Caco-2 (cell line): Measurements from ENCODE around the gene SV2C. TPM values are rescaled to one million over a fixed set of nuclear protein-coding genes. Genes with fewer than 3 reads are reported as not detected.

Experiments
- BruUV-seq: library from RNA; stranded (reverse); fragments of 400-500 nt; replicated peaks from 2 replicates; lab custom pipeline; 2021; lab: Mats Ljungman, UMichigan
- CTCF ChIA-PET: fragments of 300-600 bp; sonication (Branson Sonifier 250); formaldehyde crosslinking; loops from one replicate; lab custom pipeline; 2022; ENCODE audit warnings: antibody characterized with exemption; lab: Charles Lee
- POLR2A ChIA-PET: fragments of 300-600 bp; sonication (Branson Sonifier 250); formaldehyde crosslinking; loops from one replicate; lab custom pipeline; 2022; ENCODE audit warnings: antibody characterized with exemption; lab: Charles Lee
- DNase-seq, 2 experiments: peaks; one replicate each; pipeline versions ENCODE4 v3.0.0 to v3.0.0-alpha.2; 2020 to 2022
- H3K27me3 ChIP-seq: replicated peaks from 2 replicates; pipeline ENCODE4 v1.6.0; 2011; ENCODE audit warnings: low read length; ENCODE audit not compliant: control insufficient read depth, insufficient read depth
- H3K36me3 ChIP-seq: 2 replicates; pipeline ENCODE4 v1.5.1; 2011; ENCODE audit warnings: low read length; ENCODE audit not compliant: control insufficient read depth, insufficient read depth
- H3K4me1 ChIP-seq: fragments of 250-450 bp; sonication (Bioruptor Pico); 2 replicates; pipeline ENCODE4 v1.5.1; 2020; ENCODE audit warnings: mild to moderate bottlenecking
- H3K4me3 ChIP-seq: 2 replicates; pipeline ENCODE4 v1.5.1; 2011; ENCODE audit warnings: low read depth, mild to moderate bottlenecking, control low read depth, low read length
- H3K9me3 ChIP-seq: fragments of 250-450 bp; sonication (Bioruptor Pico); 2 replicates; pipeline ENCODE4 v1.5.1; 2020; ENCODE audit warnings: mild to moderate bottlenecking, moderate library complexity
- H3K27ac Mint-ChIP-seq: one replicate; pipeline ENCODE4 v1.8.0; 2022; ENCODE audit warnings: mixed read lengths; ENCODE audit not compliant: unreplicated experiment
- H3K27me3 Mint-ChIP-seq: one replicate; pipeline ENCODE4 v1.8.0; 2022; ENCODE audit warnings: mixed read lengths; ENCODE audit not compliant: insufficient read depth, unreplicated experiment
- H3K36me3 Mint-ChIP-seq: one replicate; pipeline ENCODE4 v1.8.0; 2022; ENCODE audit warnings: mild to moderate bottlenecking, mixed read lengths; ENCODE audit not compliant: insufficient read depth, unreplicated experiment
- H3K4me1 Mint-ChIP-seq: one replicate; pipeline ENCODE4 v1.8.0; 2022; ENCODE audit warnings: low read depth, mixed read lengths; ENCODE audit not compliant: unreplicated experiment
- H3K4me3 Mint-ChIP-seq: one replicate; pipeline ENCODE4 v1.8.0; 2022; ENCODE audit warnings: mild to moderate bottlenecking, moderate library complexity, mixed read lengths; ENCODE audit not compliant: unreplicated experiment
- H3K9me3 Mint-ChIP-seq: one replicate; pipeline ENCODE4 v1.8.0; 2022; ENCODE audit warnings: mixed read lengths; ENCODE audit not compliant: unreplicated experiment
- intact Hi-C: fragments of 100-400 bp; cut with micrococcal nuclease; formaldehyde crosslinking; loops from one replicate; pipeline ENCODE4 v1.10.0; 2022; ENCODE audit not compliant: unreplicated experiment
- total RNA-seq: library from RNA; stranded (reverse); gene quantifications from 2 replicates; pipeline ENCODE4 v1.2.3, GENCODE V29; 2022
- TF ChIP-seq, protein P1 (sequence below), 2 experiments: fragments of 200-600 bp in 1 of 2; IDR thresholded peaks; 1 replicate in 1 of 2; 2 replicates in 1 of 2; pipeline versions ENCODE4 v1.5.1 to v1.8.0; 2011 to 2022; ENCODE audit warnings: antibody characterized with exemption in 1 of 2, control low read depth in 1 of 2, inconsistent platforms in 1 of 2, low read depth in 1 of 2, low read length in 1 of 2, mild to moderate bottlenecking in 1 of 2, moderate library complexity in 1 of 2; ENCODE audit not compliant: insufficient read depth in 1 of 2, severe bottlenecking in 1 of 2, unreplicated experiment in 1 of 2

The SV2C gene
- total RNA-seq, 1 experiment from 2014 or later: not detected

GRCh38 chr5:76305269-76305668 is 222.1 kb downstream of the SV2C start:
- ChIA-PET CTCF (no interaction called here), POLR2A (no interaction called here)
- Histone ChIP-seq H3K27me3 (no peaks in the 10 kb centered on the region), H3K9me3 (peaks cover 4% of the 10 kb centered on the region; the same call in 1 of the 2 replicates), H3K4me3 (no peak overlapping the region), H3K36me3 (no peaks in the 10 kb centered on the region), H3K4me1 (no peaks in the 10 kb centered on the region)
- DNase-seq: no peak
- H3K27ac Mint-ChIP-seq: no peak overlapping the region
- peaks cover 6% of the 10 kb centered on the region for H3K4me1 Mint-ChIP-seq
- no peaks in the 10 kb centered on the region for H3K36me3 Mint-ChIP-seq
- H3K9me3 Mint-ChIP-seq: no peaks in the 10 kb centered on the region
- TF ChIP-seq, protein P1, sequence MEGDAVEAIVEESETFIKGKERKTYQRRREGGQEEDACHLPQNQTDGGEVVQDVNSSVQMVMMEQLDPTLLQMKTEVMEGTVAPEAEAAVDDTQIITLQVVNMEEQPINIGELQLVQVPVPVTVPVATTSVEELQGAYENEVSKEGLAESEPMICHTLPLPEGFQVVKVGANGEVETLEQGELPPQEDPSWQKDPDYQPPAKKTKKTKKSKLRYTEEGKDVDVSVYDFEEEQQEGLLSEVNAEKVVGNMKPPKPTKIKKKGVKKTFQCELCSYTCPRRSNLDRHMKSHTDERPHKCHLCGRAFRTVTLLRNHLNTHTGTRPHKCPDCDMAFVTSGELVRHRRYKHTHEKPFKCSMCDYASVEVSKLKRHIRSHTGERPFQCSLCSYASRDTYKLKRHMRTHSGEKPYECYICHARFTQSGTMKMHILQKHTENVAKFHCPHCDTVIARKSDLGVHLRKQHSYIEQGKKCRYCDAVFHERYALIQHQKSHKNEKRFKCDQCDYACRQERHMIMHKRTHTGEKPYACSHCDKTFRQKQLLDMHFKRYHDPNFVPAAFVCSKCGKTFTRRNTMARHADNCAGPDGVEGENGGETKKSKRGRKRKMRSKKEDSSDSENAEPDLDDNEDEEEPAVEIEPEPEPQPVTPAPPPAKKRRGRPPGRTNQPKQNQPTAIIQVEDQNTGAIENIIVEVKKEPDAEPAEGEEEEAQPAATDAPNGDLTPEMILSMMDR (IDR thresholded peaks at IDR 0.05; ENCODE audit: insufficient read depth in 1 of 2, low read depth in 1 of 2, low read length in 1 of 2, severe bottlenecking in 1 of 2, unreplicated experiment in 1 of 2): no peak
- no peaks in the 10 kb centered on the region for H3K27me3 Mint-ChIP-seq
- no TSS peak for BruUV-seq
- intact Hi-C loops: no loop called here
- no peak overlapping the region for H3K4me3 Mint-ChIP-seq

DNA sequence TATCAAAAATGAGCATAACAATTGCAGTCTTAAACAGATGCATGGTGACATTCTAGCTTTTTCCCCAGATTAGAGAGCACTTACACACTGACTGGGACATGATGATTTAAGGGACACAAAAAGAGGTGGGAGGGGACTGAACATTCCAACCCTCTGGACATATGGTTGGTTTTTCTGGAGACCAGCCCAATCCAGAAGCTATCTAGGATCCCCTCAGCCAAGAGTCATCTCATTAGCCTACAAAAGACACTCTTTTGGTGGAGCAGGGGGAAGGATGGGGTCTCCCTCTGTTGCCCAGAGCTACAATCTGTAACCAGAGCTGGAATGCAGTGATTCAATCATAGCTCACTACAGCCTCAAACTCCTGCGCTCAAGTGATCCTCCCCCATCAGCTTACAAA is 222.6 kb downstream of the SV2C start:
- Histone ChIP-seq H3K9me3 (peaks cover 4% of the 10 kb centered on the region; the same call in 1 of the 2 replicates), H3K27me3 (no peaks in the 10 kb centered on the region), H3K4me3 (no peak overlapping the region), H3K36me3 (no peaks in the 10 kb centered on the region), H3K4me1 (no peaks in the 10 kb centered on the region)
- Mint-ChIP-seq H3K9me3 (no peaks in the 10 kb centered on the region), H3K4me3 (no peak overlapping the region), H3K27me3 (no peaks in the 10 kb centered on the region), H3K36me3 (no peaks in the 10 kb centered on the region), H3K4me1 (peaks cover 6% of the 10 kb centered on the region), H3K27ac (no peak overlapping the region)
- ChIA-PET CTCF (no interaction called here), POLR2A (no interaction called here)
- TF ChIP-seq, protein P1 (IDR thresholded peaks at IDR 0.05; ENCODE audit: insufficient read depth in 1 of 2, low read depth in 1 of 2, low read length in 1 of 2, severe bottlenecking in 1 of 2, unreplicated experiment in 1 of 2): no peak
- intact Hi-C loops: no loop called here
- DNase-seq: no peak
- no TSS peak for BruUV-seq

DNA sequence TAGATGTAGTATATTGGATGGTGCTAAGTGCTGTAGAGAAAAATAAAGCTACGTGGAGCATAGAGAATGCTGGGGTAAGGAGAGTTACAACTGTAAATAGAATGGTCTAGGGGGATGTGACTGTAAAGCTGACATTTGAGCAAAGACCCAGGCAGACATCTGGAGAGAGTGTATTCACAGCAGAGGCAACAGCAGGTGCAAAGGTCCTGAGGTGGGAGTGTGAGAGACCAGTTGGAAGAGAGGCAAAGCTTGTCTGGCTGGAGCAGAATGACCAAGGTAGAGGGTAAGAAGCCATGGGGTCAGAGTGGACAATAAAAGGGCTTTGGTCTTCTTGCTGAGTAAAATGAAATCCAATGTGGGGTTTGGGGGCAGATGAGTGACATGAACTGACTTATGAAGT is 227.0 kb downstream of the SV2C start:
- H3K9me3 ChIP-seq: no peaks in the 10 kb centered on the region
- Mint-ChIP-seq H3K9me3 (no peaks in the 10 kb centered on the region), H3K4me1 (peaks cover 6% of the 10 kb centered on the region), H3K27ac (no peak overlapping the region), H3K36me3 (no peaks in the 10 kb centered on the region), H3K27me3 (no peaks in the 10 kb centered on the region), H3K4me3 (no peak overlapping the region)
- ChIA-PET CTCF (interaction anchor here (0.6 kb wide), 1 partner anchor 47 kb away, joined by 9 read pairs; no protein-coding TSS in a partner anchor), POLR2A (no interaction called here)
- intact Hi-C loops: no loop called here
- DNase-seq: no peak
- TF ChIP-seq, protein P1 (IDR thresholded peaks at IDR 0.05; ENCODE audit: insufficient read depth in 1 of 2, low read depth in 1 of 2, low read length in 1 of 2, severe bottlenecking in 1 of 2, unreplicated experiment in 1 of 2): no peak
- no peaks in the 10 kb centered on the region for H3K36me3 ChIP-seq
- BruUV-seq: no TSS peak
- H3K4me1 ChIP-seq: no peaks in the 10 kb centered on the region
- H3K27me3 ChIP-seq: no peaks in the 10 kb centered on the region
- H3K4me3 ChIP-seq: no peak overlapping the region
